NB4 (cell line): ENCODE results near the gene KRTAP2-4.
"Not testable (repeated sequence)": the region's sequence is repeated elsewhere in the genome, so short reads cannot be mapped to it uniquely, and the experiment has no call there.

Experiments
- DNase-seq: peaks from one replicate; pipeline ENCODE4 v3.0.0; 2010; ENCODE audit warnings: low read depth
- H3K4me3 ChIP-seq: one replicate; pipeline ENCODE4 v1.5.1; 2011; ENCODE audit warnings: mild to moderate bottlenecking, low read depth, low read length, moderate library complexity
- CTCF ChIP-seq: IDR thresholded peaks from one replicate; pipeline ENCODE4 v1.5.1; 2012; ENCODE audit warnings: low read depth, low read length
- MAX ChIP-seq: IDR thresholded peaks from 2 replicates; pipeline ENCODE4 v1.6.1; 2011; ENCODE audit warnings: low read depth, low read length
- MYC ChIP-seq: IDR thresholded peaks from 2 replicates; pipeline ENCODE4 v1.6.1; 2011; ENCODE audit warnings: low read depth, low read length
- POLR2A ChIP-seq: IDR thresholded peaks from 2 replicates; pipeline ENCODE4 v1.6.1; 2011; ENCODE audit warnings: mild to moderate bottlenecking; ENCODE audit not compliant: insufficient read length; ENCODE audit errors: extremely low read depth

Gene KRTAP2-4

GRCh38 chr17:41065829-41066624 is at the start of gene KRTAP2-4:
Gene KRTAP2-4, minus strand, starts transcription at chr17:41065879. Its CDS starts 34 bp downstream, at chr17:41065845.
- no peak for TF ChIP-seq MAX
- no peak for TF ChIP-seq POLR2A
- no peak for TF ChIP-seq CTCF
- no peak for TF ChIP-seq MYC
- no peak within 1 kb of the TSS for H3K4me3 ChIP-seq
- DNase-seq, result peak; percentile 49

GRCh38 chr17:41111151-41111885 is 45.6 kb upstream of the KRTAP2-4 start:
- DNase-seq, result no peak
- TF ChIP-seq MYC, result no peak
- TF ChIP-seq POLR2A, result no peak
- TF ChIP-seq CTCF, result no peak
- H3K4me3 ChIP-seq, result no peak overlapping the region

- H3K4me3 ChIP-seq, DNase-seq: not testable (repeated sequence)
Measured at GRCh38 chr17:41108728-41109386, 43.2 kb upstream of the KRTAP2-4 start.

- TF ChIP-seq CTCF, result no peak
- no peak for TF ChIP-seq MYC
- no peak for TF ChIP-seq MAX
- TF ChIP-seq POLR2A, result no peak
- no peak overlapping the region for H3K4me3 ChIP-seq
- DNase-seq, result no peak
Measured at GRCh38 chr17:41107941-41108450, 42.3 kb upstream of the KRTAP2-4 start.

- H3K4me3 ChIP-seq, DNase-seq: not testable (repeated sequence)
Measured at GRCh38 chr17:41105347-41105746, 39.7 kb upstream of the KRTAP2-4 start, which contains the start of gene KRTAP4-9. Gene KRTAP4-9, plus strand, starts transcription at chr17:41105389. Its CDS starts 0 bp downstream, at chr17:41105389.

GRCh38 chr17:41104386-41105038 is 38.8 kb upstream of the KRTAP2-4 start:
- not testable (repeated sequence) for DNase-seq, H3K4me3 ChIP-seq

- H3K4me3 ChIP-seq, result no peak overlapping the region
- DNase-seq, result no peak
- TF ChIP-seq MAX, result no peak
- no peak for TF ChIP-seq CTCF
- TF ChIP-seq POLR2A, result no peak
- TF ChIP-seq MYC, result no peak
Measured at GRCh38 chr17:41103896-41104295, 38.2 kb upstream of the KRTAP2-4 start.
